Lower leg skin (tissue), 4 donors: ENCODE data around the gene CNTNAP5. TPM values are rescaled to one million over a fixed set of nuclear protein-coding genes. Genes with fewer than 3 reads are reported as not detected.

Experiments used
- DNase-seq, 2 donors: peaks; one replicate each; pipeline ENCODE4 v3.0.0-alpha.2; 2019; ENCODE audit warnings: low spot score in 2 of 2
- H3K4me3 ChIP-seq: fragments of 200-600 bp; sonication (generic); 2 replicates; pipeline ENCODE4 v1.5.1; 2017; ENCODE audit warnings: mild to moderate bottlenecking, low read depth; ENCODE audit not compliant: poor library complexity, severe bottlenecking
- CTCF ChIP-seq, 3 donors: fragments of 450-650 bp; IDR thresholded peaks; one replicate each; pipeline ENCODE4 v1.5.1; 2016; ENCODE audit warnings: antibody characterized with exemption in 3 of 3, mild to moderate bottlenecking in 3 of 3, moderate library complexity in 2 of 3
- POLR2A ChIP-seq, 2 donors: fragments of 450-650 bp; IDR thresholded peaks; one replicate each; pipeline ENCODE4 v1.6.1; 2016 to 2017; ENCODE audit warnings: antibody characterized with exemption in 2 of 2, mild to moderate bottlenecking in 1 of 2, moderate library complexity in 1 of 2
- WGBS, 2 donors: methylation state at CpG; one replicate each; pipeline ENCODE4 v1.1.5; 2018; 5-methylcytosine and 5-hydroxymethylcytosine counted together
- intact Hi-C: fragments of 100-400 bp; cut with DNase I; formaldehyde crosslinking; loops from one replicate; pipeline ENCODE4 v1.15.0; 2023; ENCODE audit warnings: low total_unique reads
- total RNA-seq, 4 donors: library from RNA; depleted of rRNA; stranded (reverse); fragments of >200 nt; gene quantifications; one replicate each; pipeline ENCODE4 v1.1.0, GENCODE V29; 2016

The CNTNAP5 gene
- not detected for total RNA-seq

- intact Hi-C loops: no loop called here
- DNase-seq: no peak
- H3K4me3 ChIP-seq: no peak within 1 kb of the TSS
- WGBS, 2 donors: 3 to 11% methylated on average over 24 to 35 of the region's 37 CpGs
- no peak for TF ChIP-seq POLR2A (IDR thresholded peaks at IDR 0.05)
- TF ChIP-seq CTCF (IDR thresholded peaks at IDR 0.05): no peak
Measured at GRCh38 chr2:124025171-124025580, at the start of gene CNTNAP5. CNTNAP5 (plus strand) TSS chr2:124025287; CDS start chr2:124025651, 364 bp downstream.

GRCh38 chr2:123976054-123976648 lies 48.9 kb upstream of the CNTNAP5 start:
- intact Hi-C loops: no loop called here
- no peak overlapping the region for H3K4me3 ChIP-seq
- DNase-seq: no peak
- TF ChIP-seq CTCF (IDR thresholded peaks at IDR 0.05) (no peak), POLR2A (IDR thresholded peaks at IDR 0.05) (no peak)
- WGBS, 2 donors: 78 to 79% methylated on average over 4 of the region's 4 CpGs

GRCh38 chr2:123993728-123994323 lies 31.3 kb upstream of the CNTNAP5 start:
- DNase-seq: peak in 1 of 2 donors; percentile 16
- no peak for TF ChIP-seq CTCF (IDR thresholded peaks at IDR 0.05)
- no peak for TF ChIP-seq POLR2A (IDR thresholded peaks at IDR 0.05)
- intact Hi-C loops: no loop called here
- no peak overlapping the region for H3K4me3 ChIP-seq
- WGBS, 2 donors: 42 to 48% methylated on average over 8 of the region's 8 CpGs

- no peak for DNase-seq
- intact Hi-C loops: no loop called here
- WGBS, 2 donors: 70 to 74% methylated on average over 2 of the region's 2 CpGs
Measured at GRCh38 chr2:123999681-124000080, 25.4 kb upstream of the CNTNAP5 start.

GRCh38 chr2:124001696-124002430 lies 23.2 kb upstream of the CNTNAP5 start:
- no peak overlapping the region for H3K4me3 ChIP-seq
- TF ChIP-seq POLR2A (IDR thresholded peaks at IDR 0.05) (no peak), CTCF (IDR thresholded peaks at IDR 0.05) (no peak)
- DNase-seq: no peak
- WGBS, 2 donors: 78 to 79% methylated on average over 11 of the region's 11 CpGs
- intact Hi-C loops: no loop called here

More at GRCh38 chr2:123999681-124000080, 25.4 kb upstream of the CNTNAP5 start:
- H3K4me3 ChIP-seq: no peak overlapping the region
- TF ChIP-seq POLR2A (IDR thresholded peaks at IDR 0.05) (no peak), CTCF (IDR thresholded peaks at IDR 0.05) (no peak)
